HepG2 (cell line): ENCODE results near the gene ADGRG1. TPM values are rescaled to one million over a fixed set of nuclear protein-coding genes. Genes with fewer than 3 reads are reported as not detected.

Experiments
- AHDC1 ChIP-seq: sonication (generic); formaldehyde crosslinking; IDR thresholded peaks from 2 replicates; pipeline ENCODE4 v1.5.1; 2020; ENCODE audit warnings: mild to moderate bottlenecking, missing genetic modification reagents, borderline replicate concordance
- IKZF5 ChIP-seq: IDR thresholded peaks from 2 replicates; pipeline ENCODE4 v1.6.1; 2018; ENCODE audit warnings: missing genetic modification reagents, mild to moderate bottlenecking, missing compliant biosample characterization
- NFYC ChIP-seq: IDR thresholded peaks from 2 replicates; pipeline ENCODE4 v1.6.1; 2016; ENCODE audit warnings: missing genetic modification reagents, missing compliant biosample characterization
- SMAD3 ChIP-seq: sonication (generic); formaldehyde crosslinking; IDR thresholded peaks from 2 replicates; pipeline ENCODE4 v1.4.0; 2020; ENCODE audit warnings: missing genetic modification reagents
- TCF7 ChIP-seq: sonication (generic); IDR thresholded peaks from 2 replicates; pipeline ENCODE4 v1.6.1; 2016; ENCODE audit warnings: antibody characterized with exemption, low read depth
- ZNF276 ChIP-seq: sonication (generic); formaldehyde crosslinking; IDR thresholded peaks from 2 replicates; pipeline ENCODE4 v1.4.0; 2020; ENCODE audit warnings: mild to moderate bottlenecking, low read depth, missing genetic modification reagents
- ZNF318 ChIP-seq: sonication (generic); formaldehyde crosslinking; IDR thresholded peaks from 2 replicates; pipeline ENCODE4 v1.4.0; 2020; ENCODE audit warnings: mild to moderate bottlenecking, missing genetic modification reagents
- ZNF337 ChIP-seq: sonication (generic); formaldehyde crosslinking; IDR thresholded peaks from 2 replicates; pipeline ENCODE4 v1.5.1; 2020; ENCODE audit warnings: missing genetic modification reagents, low read depth, mild to moderate bottlenecking, borderline replicate concordance
- ZNF530 ChIP-seq: sonication (generic); formaldehyde crosslinking; IDR thresholded peaks from 2 replicates; pipeline ENCODE4 v1.5.0; 2020; ENCODE audit warnings: low read depth, mild to moderate bottlenecking, missing genetic modification reagents
- ZNF629 ChIP-seq: sonication (generic); formaldehyde crosslinking; conservative IDR thresholded peaks from 2 replicates; pipeline ENCODE4 v1.5.0; 2020; ENCODE audit warnings: missing genetic modification reagents
- polyA plus RNA-seq, 8 experiments: library from polyadenylated mRNA; depleted of rRNA in 3 of 8; stranded (reverse) in 7 of 8; unstranded in 1 of 8; fragments of >200 nt; fragmentation: Illumina TruSeq in 4 of 8; extraction: Trizol in 4 of 8; gene quantifications; 2 replicates each; pipeline versions ENCODE4 v1.2.1 to v1.2.3, GENCODE V29; 2011 to 2016; ENCODE audit warnings: low read depth in 4 of 8, missing spikeins in 1 of 8, mixed read lengths in 1 of 8; ENCODE audit not compliant: insufficient read depth in 1 of 8
- total RNA-seq, 5 experiments: library from RNA; depleted of rRNA; stranded (reverse); fragments of >200 nt; fragmentation: Illumina TruSeq; extraction: Trizol; gene quantifications; 2 replicates each; pipeline ENCODE4 v1.2.3, GENCODE V29; 2016; ENCODE audit warnings: low read depth in 1 of 5

Gene ADGRG1
- total and polyA plus RNA-seq, 2 of the 13 experiments (the other 11 are each of a cell fraction or from before 2014, with no cell fraction given): 2.7 to 5.9 TPM

- TF ChIP-seq ZNF276 (CRISPR knock-in tag) (peak; percentile 48; the same call in 1 of the 2 replicates), ZNF530 (CRISPR knock-in tag) (no peak), AHDC1 (CRISPR knock-in tag) (peak; percentile 54; the same call in 1 of the 2 replicates), NFYC (no peak), SMAD3 (CRISPR knock-in tag) (no peak; the same call in 1 of the 2 replicates), ZNF629 (CRISPR knock-in tag) (peak; percentile 66), IKZF5 (CRISPR knock-in tag) (peak; percentile 37; the same call in 1 of the 2 replicates), TCF7 (peak; percentile 87), ZNF337 (peak; percentile 83; the same call in 1 of the 2 replicates), ZNF318 (CRISPR knock-in tag) (0 out of 2 replicates have a peak, but pooled peaks have one; percentile 46)
Observed at GRCh38 chr16:57704011-57704904, 75.8 kb downstream of the ADGRG1 start (continued).
